CD14-positive monocyte (primary cell): Measurements from ENCODE around the gene ANKRD27. TPM values are rescaled to one million over a fixed set of nuclear protein-coding genes. Genes with fewer than 3 reads are reported as not detected.

ENCODE experiments used
- DNase-seq, 3 donors: peaks; one replicate each; pipeline ENCODE4 v3.0.0-alpha.2; 2011 to 2022
- H2AFZ ChIP-seq: 2 replicates; pipeline ENCODE4 v1.6.0; 2012; ENCODE audit warnings: mild to moderate bottlenecking, low read depth, low read length, inconsistent platforms; ENCODE audit not compliant: insufficient read depth, poor library complexity, severe bottlenecking
- H3K27ac ChIP-seq, 2 donors: 1 replicate in 1 of 2; 2 replicates in 1 of 2; pipeline ENCODE4 v1.5.1; 2012 to 2013; ENCODE audit warnings: low read length in 2 of 2, control low read depth in 1 of 2, inconsistent platforms in 1 of 2, low read depth in 1 of 2, mild to moderate bottlenecking in 1 of 2
- H3K27me3 ChIP-seq, 2 donors: one replicate each; pipeline versions ENCODE4 v1.6.0 to v1.6.1; 2011 to 2013; ENCODE audit warnings: low read length in 2 of 2; ENCODE audit not compliant: control insufficient read depth in 2 of 2, insufficient read depth in 2 of 2
- H3K36me3 ChIP-seq, 2 donors: replicated peaks in 1 of 2; 1 replicate in 1 of 2; 2 replicates in 1 of 2; pipeline versions ENCODE4 v1.5.1 to v1.6.1; 2012 to 2013; ENCODE audit warnings: low read length in 2 of 2, control low read depth in 1 of 2, inconsistent platforms in 1 of 2, mild to moderate bottlenecking in 1 of 2; ENCODE audit not compliant: insufficient read depth in 2 of 2, control insufficient read depth in 1 of 2
- H3K4me1 ChIP-seq, 2 donors: 1 replicate in 1 of 2; 2 replicates in 1 of 2; pipeline versions ENCODE4 v1.5.1 to v1.6.1; 2012 to 2013; ENCODE audit warnings: low read length in 2 of 2, control low read depth in 1 of 2, inconsistent platforms in 1 of 2, mild to moderate bottlenecking in 1 of 2, moderate library complexity in 1 of 2; ENCODE audit not compliant: insufficient read depth in 2 of 2, control insufficient read depth in 1 of 2
- H3K4me2 ChIP-seq: replicated peaks from 2 replicates; pipeline ENCODE3; 2012; ENCODE audit warnings: low read length, moderate library complexity, mild to moderate bottlenecking; ENCODE audit not compliant: poor library complexity, severe bottlenecking; ENCODE audit errors: extremely low read depth
- H3K4me3 ChIP-seq, 3 experiments: fragments of 200-600 bp in 1 of 3; sonication (generic) in 1 of 3; replicated peaks in 1 of 3; 1 replicate in 2 of 3; 2 replicates in 1 of 3; pipeline ENCODE4 v1.5.1; 2011 to 2013; ENCODE audit warnings: low read length in 3 of 3, mild to moderate bottlenecking in 3 of 3, control low read depth in 2 of 3, low read depth in 2 of 3, inconsistent platforms in 1 of 3, moderate library complexity in 1 of 3
- H3K79me2 ChIP-seq: 2 replicates; pipeline ENCODE4 v1.6.0; 2012; ENCODE audit warnings: mild to moderate bottlenecking, control low read depth, inconsistent platforms, low read length, moderate library complexity; ENCODE audit not compliant: insufficient read depth
- H3K9ac ChIP-seq: 2 replicates; pipeline ENCODE4 v1.6.0; 2017; ENCODE audit warnings: low read length, mild to moderate bottlenecking; ENCODE audit not compliant: insufficient read depth, poor library complexity, severe bottlenecking
- H3K9me3 ChIP-seq, 2 donors: replicated peaks in 1 of 2; 1 replicate in 1 of 2; 2 replicates in 1 of 2; pipeline versions ENCODE4 v1.5.1 to v1.6.1; 2012 to 2013; ENCODE audit warnings: low read length in 2 of 2, control low read depth in 1 of 2; ENCODE audit not compliant: control insufficient read depth in 1 of 2, insufficient read depth in 1 of 2
- H4K20me1 ChIP-seq: 2 replicates; pipeline ENCODE4 v1.6.0; 2012; ENCODE audit warnings: mild to moderate bottlenecking, low read length, control low read depth, moderate library complexity; ENCODE audit not compliant: insufficient read depth
- H3K27ac Mint-ChIP-seq, 7 donors: one replicate each; pipeline ENCODE4 v1.8.0; 2020; ENCODE audit warnings: mild to moderate bottlenecking in 7 of 7, mixed read lengths in 7 of 7, moderate library complexity in 6 of 7, inconsistent platforms in 2 of 7
- H3K27me3 Mint-ChIP-seq, 3 donors: one replicate each; pipeline ENCODE4 v1.8.0; 2021 to 2022; ENCODE audit warnings: low read depth in 3 of 3, mild to moderate bottlenecking in 3 of 3, mixed read lengths in 3 of 3, moderate library complexity in 3 of 3, inconsistent platforms in 1 of 3
- H3K36me3 Mint-ChIP-seq, 2 donors: one replicate each; pipeline ENCODE4 v1.8.0; 2020; ENCODE audit warnings: mixed read lengths in 2 of 2, inconsistent platforms in 1 of 2, mild to moderate bottlenecking in 1 of 2
- H3K4me1 Mint-ChIP-seq: one replicate; pipeline ENCODE4 v1.8.0; 2020; ENCODE audit warnings: mild to moderate bottlenecking, mixed read lengths
- H3K4me3 Mint-ChIP-seq, 2 donors: one replicate each; pipeline ENCODE4 v1.8.0; 2020; ENCODE audit warnings: mild to moderate bottlenecking in 2 of 2, mixed read lengths in 2 of 2, moderate library complexity in 1 of 2
- H3K9me3 Mint-ChIP-seq, 7 donors: one replicate each; pipeline ENCODE4 v1.8.0; 2020 to 2022; ENCODE audit warnings: mixed read lengths in 7 of 7, mild to moderate bottlenecking in 6 of 7, moderate library complexity in 6 of 7, inconsistent platforms in 2 of 7
- CTCF ChIP-seq: fragments of 200-600 bp; IDR thresholded peaks from one replicate; pipeline ENCODE4 v1.8.0; 2022; ENCODE audit warnings: antibody characterized with exemption, mild to moderate bottlenecking
- WGBS: methylation state at CpG from one replicate; pipeline ENCODE4 v1.1.5; 2013; ENCODE audit warnings: missing lambda C conversion rate; ENCODE audit not compliant: insufficient coverage; 5-methylcytosine and 5-hydroxymethylcytosine counted together
- intact Hi-C, 2 donors: fragments of 100-400 bp; cut with micrococcal nuclease; formaldehyde crosslinking; loops; one replicate each; pipeline versions ENCODE4 v1.15.0 to v1.15.1; 2023
- polyA plus RNA-seq, 3 donors: library from polyadenylated mRNA; depleted of rRNA in 1 of 3; unstranded in 2 of 3; stranded (reverse) in 1 of 3; fragments of 300-500 nt in 2 of 3; fragments of >200 nt in 1 of 3; fragmentation: Illumina TruSeq in 2 of 3; gene quantifications; 1 replicate in 2 of 3; 2 replicates in 1 of 3; pipeline ENCODE4 v1.2.3, GENCODE V29; 2012 to 2021

The ANKRD27 gene
- polyA plus RNA-seq, 3 donors: 8.7 to 17.5 (median 14.5) TPM

GRCh38 chr19:32599258-32599657 is 75.7 kb downstream of the ANKRD27 start:
- WGBS: 94% methylated on average over 5 of the region's 6 CpGs

GRCh38 chr19:32598022-32598421 is 77.0 kb downstream of the ANKRD27 start:
- Histone ChIP-seq H3K79me2 (no peaks in the 10 kb centered on the region), H3K36me3 (peaks cover 65 to 94% of the 10 kb centered on the region in 2 donors), H3K27ac (no peak overlapping the region), H3K9ac (no peak overlapping the region), H2AFZ (no peak overlapping the region), H3K4me3 (no peak overlapping the region), H3K4me2 (no peak overlapping the region), H3K27me3 (no peaks in the 10 kb centered on the region), H4K20me1 (no peaks in the 10 kb centered on the region), H3K4me1 (no peaks in the 10 kb centered on the region), H3K9me3 (no peaks in the 10 kb centered on the region)
- H3K4me1 Mint-ChIP-seq: no peaks in the 10 kb centered on the region
- no peak for DNase-seq
- H3K4me3 Mint-ChIP-seq: no peak overlapping the region
- TF ChIP-seq CTCF: no peak
- peaks cover 72 to 87% of the 10 kb centered on the region in 2 donors for H3K36me3 Mint-ChIP-seq
- peaks cover 0 to 7% (median 0%) of the 10 kb centered on the region in 7 donors for H3K9me3 Mint-ChIP-seq
- no peak overlapping the region for H3K27ac Mint-ChIP-seq
- WGBS: 98% methylated on average over 9 of the region's 11 CpGs
- intact Hi-C loops: no loop called here
- H3K27me3 Mint-ChIP-seq: peaks cover 0 to 2% (median 0%) of the 10 kb centered on the region in 3 donors

More at GRCh38 chr19:32599258-32599657, 75.7 kb downstream of the ANKRD27 start:
- Histone ChIP-seq H4K20me1 (no peaks in the 10 kb centered on the region), H3K27me3 (no peaks in the 10 kb centered on the region), H2AFZ (no peak overlapping the region), H3K27ac (no peak overlapping the region), H3K4me3 (no peak overlapping the region), H3K9me3 (no peaks in the 10 kb centered on the region), H3K36me3 (peaks cover 74 to 94% of the 10 kb centered on the region in 2 donors), H3K79me2 (no peaks in the 10 kb centered on the region), H3K4me2 (no peak overlapping the region), H3K4me1 (no peaks in the 10 kb centered on the region), H3K9ac (no peak overlapping the region)
- TF ChIP-seq CTCF: no peak
- H3K36me3 Mint-ChIP-seq: peaks cover 75 to 87% of the 10 kb centered on the region in 2 donors
- H3K9me3 Mint-ChIP-seq: peaks cover 0 to 2% (median 0%) of the 10 kb centered on the region in 7 donors
- no peak for DNase-seq
- H3K27me3 Mint-ChIP-seq: peaks cover 0 to 2% (median 0%) of the 10 kb centered on the region in 3 donors
- no peak overlapping the region for H3K27ac Mint-ChIP-seq
- H3K4me1 Mint-ChIP-seq: no peaks in the 10 kb centered on the region
- intact Hi-C loops: no loop called here
- no peak overlapping the region for H3K4me3 Mint-ChIP-seq
